Inferior parietal cortex (tissue), 1 donor: Measurements from ENCODE around the gene POLD1.
"Not testable (repeated sequence)": the region's sequence is repeated elsewhere in the genome, so short reads cannot be mapped to it uniquely, and the experiment has no call there.

Experiments
- DNase-seq: peaks from one replicate; pipeline ENCODE4 v3.0.0-alpha.2; 2016; ENCODE audit errors: extremely low spot score

POLD1 gene

DNA sequence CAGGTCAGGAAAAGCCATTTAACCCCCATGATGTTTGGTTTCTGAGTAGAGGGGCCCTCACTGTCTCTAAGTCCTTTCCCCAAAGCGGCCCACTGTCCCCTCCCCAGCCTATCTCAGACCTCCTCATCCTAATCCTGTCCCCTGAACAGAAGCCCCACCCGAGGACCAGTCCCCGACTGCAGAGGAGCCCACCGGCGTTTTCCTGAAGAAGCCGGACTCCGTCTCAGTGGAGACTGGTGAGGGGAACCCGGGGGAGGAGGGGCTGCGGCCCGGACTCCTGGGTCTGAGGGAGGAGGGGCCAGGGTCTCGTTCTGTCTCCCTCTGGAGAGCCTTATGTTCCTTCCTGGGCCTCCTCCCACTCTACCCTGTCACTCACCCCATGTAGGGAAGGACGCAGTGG, 51.5 kb downstream of the POLD1 start:
- DNase-seq, result no peak

DNA sequence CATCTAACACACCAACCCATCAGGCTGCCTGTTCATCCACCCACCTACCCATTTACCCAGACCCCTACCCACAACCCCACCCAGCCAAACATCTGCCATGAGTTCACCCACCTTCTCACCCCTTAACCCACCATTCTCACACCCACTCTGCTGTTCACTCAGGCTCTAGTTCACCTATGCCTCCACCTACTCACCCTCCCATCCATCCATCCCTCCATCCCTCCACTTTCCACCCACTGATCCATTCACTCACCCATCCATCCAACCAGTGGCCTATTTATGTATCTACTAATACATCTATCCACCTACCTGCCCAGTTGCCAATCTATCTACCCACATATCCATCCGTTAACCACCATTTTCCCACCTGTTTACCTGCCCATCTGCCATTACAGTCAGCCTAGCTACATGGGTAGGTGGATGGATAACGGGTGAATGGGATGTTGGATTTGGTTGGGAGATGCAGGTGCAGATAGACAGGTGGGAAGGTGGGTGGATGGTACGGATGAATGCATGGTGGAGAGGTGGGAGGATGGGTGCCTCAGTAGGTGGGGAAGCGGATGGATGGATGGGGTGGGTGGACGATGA, 53.8 kb downstream of the POLD1 start:
- DNase-seq, result no peak

- not testable (repeated sequence) for DNase-seq
Observed at GRCh38 chr19:50439130-50439529, 55.0 kb downstream of the POLD1 start.

DNA sequence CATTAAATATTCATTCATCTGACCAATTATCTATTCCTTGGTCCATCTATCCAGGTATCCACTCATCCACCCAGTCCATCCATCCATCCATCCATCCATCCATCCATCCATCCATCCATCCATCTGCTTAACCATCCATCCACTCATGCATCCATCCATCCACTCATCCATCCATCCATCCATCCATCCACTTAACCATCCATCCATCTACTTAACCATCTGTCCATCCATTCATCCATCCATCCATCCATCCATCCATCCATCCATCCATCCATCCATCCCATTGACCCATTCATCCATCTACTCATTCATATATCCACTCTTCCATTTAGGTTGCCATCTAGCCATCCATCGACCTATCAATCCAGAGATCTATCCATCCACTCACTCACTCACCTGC, 59.9 kb downstream of the POLD1 start:
- DNase-seq, result no peak

- no peak for DNase-seq
Observed at GRCh38 chr19:50447053-50447452, 62.9 kb downstream of the POLD1 start.

DNA sequence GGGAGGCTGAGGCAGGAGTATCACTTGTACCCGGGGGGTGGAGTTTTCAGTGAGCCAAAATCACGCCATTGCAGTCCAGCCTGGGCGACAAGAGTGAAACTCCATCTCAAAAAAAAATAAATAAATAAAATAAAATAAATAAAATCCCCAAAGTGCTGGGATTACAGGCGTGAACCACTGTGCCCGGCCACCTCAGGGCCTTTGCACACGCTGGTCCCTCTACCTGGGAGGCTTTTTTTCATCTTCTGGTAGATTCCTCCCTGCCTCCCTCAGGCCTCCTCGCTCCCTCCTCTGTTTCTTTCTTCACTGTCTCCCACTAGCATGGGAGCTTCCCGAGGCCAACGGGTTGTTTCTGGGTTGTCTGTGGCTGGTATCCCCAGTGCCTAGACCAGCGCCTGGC, 63.6 kb downstream of the POLD1 start:
- no peak for DNase-seq

DNA sequence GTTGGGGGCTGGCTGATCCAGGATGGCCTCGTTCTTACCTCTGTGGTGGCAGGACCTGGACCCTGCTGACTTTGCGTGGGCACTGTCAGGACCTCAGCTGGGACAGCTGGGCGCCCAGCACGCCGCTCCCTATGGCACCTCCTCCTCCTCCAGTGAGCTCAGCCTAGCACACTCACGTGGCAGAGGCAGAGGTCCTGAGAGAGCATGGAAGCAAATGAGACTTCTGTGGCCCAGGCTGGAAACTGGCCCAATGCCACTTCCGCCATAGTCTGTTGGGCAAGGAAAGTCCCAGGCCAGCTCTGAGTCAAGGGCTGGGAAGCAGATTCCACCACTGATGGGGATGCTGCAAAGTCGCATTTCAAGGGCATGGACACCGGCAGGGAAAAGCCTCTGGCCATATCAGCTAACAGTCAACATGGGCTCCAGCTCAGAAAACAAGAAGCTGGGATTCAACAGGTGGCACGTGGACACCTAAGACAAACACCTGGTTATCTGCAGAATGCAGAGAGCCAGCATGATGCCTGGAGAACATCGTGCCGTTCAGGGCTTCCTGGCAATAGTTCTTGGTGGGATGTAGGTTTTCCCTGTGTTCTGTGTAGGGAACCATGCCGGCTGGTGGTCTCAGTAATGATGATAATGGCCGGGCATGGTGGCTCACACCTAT, 65.2 kb downstream of the POLD1 start:
- DNase-seq, result no peak

- DNase-seq, result no peak
Observed at GRCh38 chr19:50450369-50451222, 66.4 kb downstream of the POLD1 start.

GRCh38 chr19:50451223-50451534, 67.0 kb downstream of the POLD1 start:
- DNase-seq, result no peak

DNA sequence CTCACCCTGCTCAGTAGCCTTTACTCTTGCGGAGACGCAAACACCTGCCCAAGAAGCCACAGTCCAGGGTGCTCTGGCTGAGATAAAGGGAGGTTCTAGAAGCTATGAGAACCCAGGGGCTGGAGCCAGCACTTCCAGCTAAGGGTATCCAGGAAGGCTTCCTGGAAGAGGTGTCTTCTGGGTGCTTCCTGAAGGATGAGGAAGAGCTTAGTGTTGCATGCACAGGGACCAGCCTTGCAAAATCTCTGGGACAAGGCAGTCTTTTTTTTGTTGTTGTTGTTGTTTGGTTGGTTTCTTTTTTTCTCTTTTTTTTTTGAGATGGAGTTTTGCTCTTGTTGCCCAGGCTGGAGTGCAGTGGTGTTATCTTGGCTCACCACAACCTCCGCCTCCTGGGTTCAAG, 69.1 kb downstream of the POLD1 start:
- DNase-seq, result no peak

DNA sequence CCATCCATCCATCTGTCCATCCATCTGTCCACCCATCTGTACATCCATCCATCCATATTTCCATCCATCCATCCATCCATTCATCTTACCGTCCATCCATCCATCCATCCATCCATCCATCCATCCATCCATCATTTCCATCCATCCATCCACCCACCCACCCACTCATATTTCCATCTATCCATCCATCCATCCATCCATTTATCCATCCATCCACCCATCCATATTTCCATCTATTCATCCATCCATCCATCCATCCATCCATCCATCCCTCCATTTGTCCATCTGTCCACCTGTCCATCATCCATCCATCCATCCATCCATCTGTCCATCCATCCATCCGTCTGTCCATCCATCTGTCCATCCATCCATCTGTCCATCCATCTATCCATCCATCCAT, 71.8 kb downstream of the POLD1 start:
- DNase-seq, result no peak

DNA sequence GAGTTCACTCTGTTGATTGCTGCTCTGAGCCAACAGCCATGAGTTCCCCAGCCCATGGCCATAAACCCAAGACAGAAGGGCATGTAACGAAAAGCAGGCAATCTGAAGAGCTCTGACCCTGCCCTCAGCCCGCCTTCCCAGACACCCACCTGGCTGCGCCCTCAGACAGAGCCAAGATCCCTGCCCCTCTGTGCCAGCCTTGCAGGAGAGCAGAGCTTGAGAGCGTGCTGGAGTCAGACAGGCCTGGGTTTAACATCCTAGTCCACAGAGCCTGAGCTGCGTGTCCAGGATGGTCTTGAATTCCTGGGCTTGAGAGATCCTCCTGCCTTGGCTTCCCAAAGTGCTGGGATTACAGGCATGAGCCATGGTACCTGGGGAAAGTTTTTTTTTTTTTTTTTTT, 73.2 kb downstream of the POLD1 start:
- no peak for DNase-seq

DNA sequence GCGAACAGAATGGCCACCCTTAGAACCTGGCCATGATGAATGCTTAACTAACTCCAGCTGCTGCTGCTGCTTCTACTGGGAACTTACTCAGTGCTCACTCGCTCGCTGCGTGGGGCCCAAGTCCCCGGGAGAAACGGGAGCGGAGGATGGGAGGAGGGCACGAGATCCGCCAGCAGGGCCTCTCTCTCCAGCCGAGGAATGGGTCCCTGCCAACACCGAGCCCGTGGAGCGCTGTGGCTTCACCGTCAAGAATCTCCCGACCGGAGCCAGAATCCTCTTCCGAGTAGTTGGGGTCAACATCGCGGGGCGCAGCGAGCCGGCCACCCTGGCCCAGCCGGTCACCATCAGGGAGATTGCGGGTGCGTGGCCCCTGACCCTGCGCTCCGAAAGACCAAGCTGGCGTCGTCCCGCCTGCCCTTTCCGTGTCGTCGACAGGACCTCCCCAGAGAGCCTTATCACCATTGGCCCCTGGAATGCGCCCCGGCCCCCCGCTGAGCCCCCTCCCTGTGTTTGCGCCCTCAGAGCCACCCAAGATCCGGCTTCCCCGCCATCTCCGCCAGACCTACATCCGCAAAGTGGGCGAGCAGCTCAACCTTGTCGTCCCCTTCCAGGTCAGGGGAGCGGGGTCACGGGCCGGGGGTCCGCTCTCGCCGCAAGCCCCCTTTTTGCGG, 74.4 kb downstream of the POLD1 start:
- no peak for DNase-seq

DNA sequence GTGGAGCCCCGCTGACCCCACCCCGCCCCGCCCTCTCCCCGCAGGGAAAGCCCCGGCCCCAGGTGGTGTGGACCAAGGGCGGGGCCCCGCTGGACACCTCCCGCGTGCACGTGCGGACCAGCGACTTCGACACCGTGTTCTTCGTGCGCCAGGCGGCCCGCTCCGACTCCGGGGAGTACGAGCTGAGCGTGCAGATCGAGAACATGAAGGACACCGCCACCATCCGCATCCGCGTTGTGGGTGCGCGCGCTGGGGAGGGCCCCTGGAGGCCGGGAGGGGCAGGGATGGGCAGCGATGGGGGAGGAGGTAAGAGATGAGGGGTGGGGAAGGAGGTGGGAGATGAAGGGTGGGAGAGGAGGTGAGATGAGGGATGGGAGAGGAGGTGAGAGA, 74.9 kb downstream of the POLD1 start:
- DNase-seq, result no peak

GRCh38 chr19:50459638-50460037, 75.5 kb downstream of the POLD1 start:
- DNase-seq, result no peak

GRCh38 chr19:50460161-50460765, 76.1 kb downstream of the POLD1 start:
- DNase-seq, result no peak

- DNase-seq, result peak; percentile 71
Observed at GRCh38 chr19:50461066-50461875, 77.1 kb downstream of the POLD1 start.

- no peak for DNase-seq
Observed at GRCh38 chr19:50462970-50463369, 78.8 kb downstream of the POLD1 start.

- no peak for DNase-seq
Observed at GRCh38 chr19:50464348-50464747, 80.2 kb downstream of the POLD1 start.

- no peak for DNase-seq
Observed at GRCh38 chr19:50465000-50465399, 80.9 kb downstream of the POLD1 start.

GRCh38 chr19:50465986-50466705, 82.0 kb downstream of the POLD1 start:
- no peak for DNase-seq
